ENCODE results near the gene NONO.
"Not testable (repeated sequence)": the region's sequence is repeated elsewhere in the genome, so short reads cannot be mapped to it uniquely, and the experiment has no call there.

- not testable (repeated sequence) for TF ChIP-seq CTCF (IDR thresholded peaks at IDR 0.05); ZFX (IDR thresholded peaks at IDR 0.05; ENCODE audit: borderline replicate concordance)
Observed at GRCh38 chrX:71316959-71317358, 33.5 kb downstream of the NONO start.

All from 22Rv1 (cell line).